22Rv1 (cell line): Measurements from ENCODE around the gene GLB1L3.

Experiments used
- H3K27ac ChIP-seq: fragments of 450-650 bp; 2 replicates; pipeline ENCODE4 v1.5.1; 2017
- CTCF ChIP-seq: fragments of 450-650 bp; IDR thresholded peaks from 2 replicates; pipeline ENCODE4 v1.5.1; 2017; ENCODE audit warnings: mild to moderate bottlenecking
- ZFX ChIP-seq: fragments of 450-650 bp; IDR thresholded peaks from 2 replicates; pipeline ENCODE4 v1.6.1; 2017; ENCODE audit warnings: antibody characterized with exemption, borderline replicate concordance

Gene GLB1L3

DNA sequence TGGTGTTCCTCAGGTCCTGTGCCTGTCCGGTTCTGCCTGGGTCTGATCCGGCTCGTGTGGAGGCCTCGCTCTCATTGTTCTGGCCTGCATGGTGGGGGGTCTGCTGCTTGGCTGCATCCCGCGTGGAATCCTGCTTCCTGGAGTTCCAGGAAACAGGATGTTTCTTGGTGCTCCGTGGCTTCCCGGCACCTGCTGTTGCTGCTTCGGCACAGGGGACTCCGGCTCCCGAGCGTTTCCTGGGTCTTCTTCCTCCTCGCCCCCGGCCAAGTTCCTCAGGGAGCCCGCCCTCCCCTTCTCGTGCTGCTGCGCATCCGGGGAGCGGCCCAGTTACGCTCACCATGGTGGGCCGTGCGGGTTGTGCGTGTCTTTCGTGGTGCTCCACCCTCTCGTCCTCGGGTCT, 85.5 kb downstream of the GLB1L3 start:
- TF ChIP-seq ZFX = no peak
- no peak for TF ChIP-seq CTCF
- H3K27ac ChIP-seq = no peak overlapping the region

GRCh38 chr11:134362192-134362901, 86.2 kb downstream of the GLB1L3 start:
- no peak overlapping the region for H3K27ac ChIP-seq
- TF ChIP-seq CTCF (no peak), ZFX (no peak)

DNA sequence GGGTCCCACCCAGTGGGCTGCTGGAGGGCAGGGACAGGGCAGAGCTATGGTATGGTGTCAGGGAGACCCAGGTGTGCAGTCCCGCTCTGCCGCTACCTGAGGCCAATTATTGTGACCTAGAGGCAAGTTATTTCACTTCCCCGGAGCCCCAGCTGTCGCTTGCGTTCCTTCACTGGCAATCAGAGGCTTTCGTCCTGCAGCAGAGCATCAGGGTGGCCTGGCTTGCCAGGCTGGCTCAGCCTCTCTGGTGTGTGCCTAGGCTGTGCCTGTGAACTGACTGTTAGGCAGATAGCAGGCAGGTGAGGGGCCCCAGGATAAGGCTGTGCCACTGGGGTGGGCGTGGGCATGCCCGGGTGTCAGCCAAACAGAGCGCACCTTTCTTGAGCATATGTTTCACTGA, 87.0 kb downstream of the GLB1L3 start:
- H3K27ac ChIP-seq = no peak overlapping the region
- TF ChIP-seq ZFX (no peak), CTCF (no peak)

- TF ChIP-seq ZFX = no peak
- TF ChIP-seq CTCF = no peak
- no peak overlapping the region for H3K27ac ChIP-seq
Observed at GRCh38 chr11:134363592-134363991, 87.4 kb downstream of the GLB1L3 start.

- no peak for TF ChIP-seq ZFX
- no peak for TF ChIP-seq CTCF
- H3K27ac ChIP-seq = no peak overlapping the region
Observed at GRCh38 chr11:134364261-134364660, 88.1 kb downstream of the GLB1L3 start.

- no peak for TF ChIP-seq ZFX
- TF ChIP-seq CTCF = no peak
- no peak overlapping the region for H3K27ac ChIP-seq
Observed at GRCh38 chr11:134365011-134365925, 89.1 kb downstream of the GLB1L3 start.

- no peak for TF ChIP-seq CTCF
- TF ChIP-seq ZFX = no peak
- no peak overlapping the region for H3K27ac ChIP-seq
Observed at GRCh38 chr11:134366254-134366653, 90.1 kb downstream of the GLB1L3 start.
